Measurements from ENCODE around the gene RCAN1. TPM values are rescaled to one million over a fixed set of nuclear protein-coding genes. Genes with fewer than 3 reads are reported as not detected.
A peak's percentile ranks its signal among the peaks of the same experiment; 100 is the strongest.
"Not testable (repeated sequence)": the region's sequence is repeated elsewhere in the genome, so short reads cannot be mapped to it uniquely, and the experiment has no call there.

Gene RCAN1
- total and polyA plus RNA-seq, 11 donors, result 33.7 to 102 (median 57.6) TPM

GRCh38 chr21:34571994-34572393 is 42.9 kb downstream of the RCAN1 start:
- H3K4me3 ChIP-seq, result no peak overlapping the region
- no peaks in the 10 kb centered on the region for H3K27me3 ChIP-seq
- ATAC-seq (no peak), DNase-seq (no peak)
- H3K36me3 ChIP-seq, result no peaks in the 10 kb centered on the region
- H3K9me3 ChIP-seq, result peaks cover 0 to 6% (median 0%) of the 10 kb centered on the region in 12 donors
- intact Hi-C loops (cut with DNase I), result no loop called here
- 80 to 94% (median 86%) methylated on average over 7 of the region's 7 CpGs for WGBS, 4 donors
- TF ChIP-seq POLR2A (IDR thresholded peaks at IDR 0.05) (no peak), CTCF (IDR thresholded peaks at IDR 0.05) (no peak)
- H3K27ac ChIP-seq, result peak overlapping the region in 1 of 12 donors; percentile 10
- H3K4me1 ChIP-seq, result peaks cover 4 to 59% (median 29%) of the 10 kb centered on the region in 12 donors

- no peak for ATAC-seq
- no peak overlapping the region for H3K4me3 ChIP-seq
- H3K36me3 ChIP-seq, result no peaks in the 10 kb centered on the region
- DNase-seq, result no peak
- 43 to 58% (median 49%) methylated on average over 3 of the region's 3 CpGs for WGBS, 4 donors
- H3K4me1 ChIP-seq, result peaks cover 0 to 49% (median 13%) of the 10 kb centered on the region in 12 donors
- intact Hi-C loops (cut with DNase I), result no loop called here
- no peaks in the 10 kb centered on the region for H3K27me3 ChIP-seq
- TF ChIP-seq CTCF (IDR thresholded peaks at IDR 0.05) (no peak), POLR2A (IDR thresholded peaks at IDR 0.05) (no peak)
- H3K9me3 ChIP-seq, result peaks cover 0 to 6% (median 0%) of the 10 kb centered on the region in 12 donors
- H3K27ac ChIP-seq, result peak overlapping the region in 7 of 12 donors; percentile 6 to 49 (median 25)
These were observed 44.6 kb downstream of the RCAN1 start for GRCh38 chr21:34570313-34570712.

GRCh38 chr21:34569381-34569979 is 45.4 kb downstream of the RCAN1 start:
- WGBS, 4 donors, result 80 to 87% (median 84%) methylated on average over 4 of the region's 4 CpGs
- peaks cover 0 to 51% (median 12%) of the 10 kb centered on the region in 12 donors for H3K4me1 ChIP-seq
- H3K27me3 ChIP-seq, result no peaks in the 10 kb centered on the region
- DNase-seq (no peak), ATAC-seq (no peak)
- peak overlapping the region in 6 of 12 donors; percentile 6 to 49 (median 20) for H3K27ac ChIP-seq
- no peak for TF ChIP-seq CTCF (IDR thresholded peaks at IDR 0.05)
- TF ChIP-seq POLR2A (IDR thresholded peaks at IDR 0.05), result no peak
- intact Hi-C loops (cut with DNase I), result no loop called here
- H3K9me3 ChIP-seq, result peaks cover 0 to 6% (median 0%) of the 10 kb centered on the region in 12 donors
- no peak overlapping the region for H3K4me3 ChIP-seq
- no peaks in the 10 kb centered on the region for H3K36me3 ChIP-seq

- H3K27ac ChIP-seq, result peak overlapping the region in 3 of 12 donors; percentile 13 to 56 (median 49)
- H3K9me3 ChIP-seq; H3K27me3 ChIP-seq; intact Hi-C loops (cut with DNase I); H3K36me3 ChIP-seq; DNase-seq; H3K4me3 ChIP-seq; ATAC-seq: not testable (repeated sequence)
- WGBS, 4 donors, result 93 to 98% (median 96%) methylated on average over 4 of the region's 4 CpGs
- H3K4me1 ChIP-seq, result peaks cover 0 to 51% (median 12%) of the 10 kb centered on the region in 12 donors
These were observed 46.1 kb downstream of the RCAN1 start for GRCh38 chr21:34568801-34569200.
